ENCODE measurements around the gene C1orf174. TPM values are rescaled to one million over a fixed set of nuclear protein-coding genes. Genes with fewer than 3 reads are reported as not detected.

C1orf174 gene
- total and polyA plus RNA-seq, 3 donors from 2014 or later, result 22.9 to 29.7 (median 28.8) TPM

- DNase-seq, result no peak
- WGBS, 2 donors, result 0 to 9% methylated on average over 3 to 21 of the region's 21 CpGs
- intact Hi-C loops (cut with DNase I; ENCODE audit: low total_unique reads), result no loop called here
- Histone ChIP-seq H3K36me3 (ENCODE audit: low read depth, missing control alignments) (no peaks in the 10 kb centered on the region), H3K4me3 (peak overlapping the region; percentile 87 to 97), H3K27ac (peak overlapping the region; percentile 40 to 80), H3K27me3 (no peaks in the 10 kb centered on the region), H3K9me3 (no peaks in the 10 kb centered on the region), H3K4me1 (peaks cover 9% of the 10 kb centered on the region)
- TF ChIP-seq POLR2A (IDR thresholded peaks at IDR 0.05) (no peak), CTCF (IDR thresholded peaks at IDR 0.05) (no peak)
Observed at GRCh38 chr1:3857791-3858129, 42.3 kb downstream of the C1orf174 start.

GRCh38 chr1:3856923-3857790, 42.9 kb downstream of the C1orf174 start, which contains the start of the genes CEP104 and DFFB:
Gene CEP104, minus strand, starts transcription at chr1:3857211. Its CDS starts 4,804 bp downstream, at chr1:3852407.
Gene DFFB, plus strand, starts transcription at chr1:3857476. Its CDS starts 128 bp downstream, at chr1:3857604.
- intact Hi-C loops (cut with DNase I; ENCODE audit: low total_unique reads), result no loop called here
- TF ChIP-seq POLR2A (IDR thresholded peaks at IDR 0.05) (no peak), CTCF (IDR thresholded peaks at IDR 0.05) (peak in 2 of 3 experiments; percentile 4 to 12)
- Histone ChIP-seq H3K4me3 (peak within 1 kb of the TSS; percentile 87 to 97), H3K27me3 (no peaks in the 10 kb centered on the region), H3K36me3 (ENCODE audit: low read depth, missing control alignments) (no peaks in the 10 kb centered on the region), H3K4me1 (peaks cover 9% of the 10 kb centered on the region), H3K9me3 (no peaks in the 10 kb centered on the region), H3K27ac (peak within 1 kb of the TSS; percentile 40 to 80)
- peak; percentile 93 for DNase-seq
- WGBS, 2 donors, result 0 to 1% methylated on average over 7 to 72 of the region's 73 CpGs

- WGBS, 2 donors, result 74 to 81% methylated on average over 12 to 15 of the region's 15 CpGs
- TF ChIP-seq CTCF (IDR thresholded peaks at IDR 0.05) (no peak), POLR2A (IDR thresholded peaks at IDR 0.05) (no peak)
- no peaks in the 10 kb centered on the region for H3K27me3 ChIP-seq
- no peaks in the 10 kb centered on the region for H3K36me3 ChIP-seq (ENCODE audit: low read depth, missing control alignments)
- peaks cover 9% of the 10 kb centered on the region for H3K4me1 ChIP-seq
- no peaks in the 10 kb centered on the region for H3K9me3 ChIP-seq
- DNase-seq, result no peak
- no peak overlapping the region for H3K4me3 ChIP-seq
- intact Hi-C loops (cut with DNase I; ENCODE audit: low total_unique reads), result no loop called here
- H3K27ac ChIP-seq, result no peak overlapping the region
Observed at GRCh38 chr1:3852711-3853485, 47.2 kb downstream of the C1orf174 start.

- WGBS, 2 donors, result 88 to 89% methylated on average over 12 of the region's 12 CpGs
- no peak for DNase-seq
- no peaks in the 10 kb centered on the region for H3K36me3 ChIP-seq (ENCODE audit: low read depth, missing control alignments)
- H3K4me3 ChIP-seq, result no peak overlapping the region
- peaks cover 9% of the 10 kb centered on the region for H3K4me1 ChIP-seq
- intact Hi-C loops (cut with DNase I; ENCODE audit: low total_unique reads), result no loop called here
- TF ChIP-seq CTCF (IDR thresholded peaks at IDR 0.05) (no peak), POLR2A (IDR thresholded peaks at IDR 0.05) (no peak)
- H3K27me3 ChIP-seq, result no peaks in the 10 kb centered on the region
- no peaks in the 10 kb centered on the region for H3K9me3 ChIP-seq
- no peak overlapping the region for H3K27ac ChIP-seq
Observed at GRCh38 chr1:3852091-3852490, 48.0 kb downstream of the C1orf174 start.
